ENCODE measurements around the gene GPR25.

DNA sequence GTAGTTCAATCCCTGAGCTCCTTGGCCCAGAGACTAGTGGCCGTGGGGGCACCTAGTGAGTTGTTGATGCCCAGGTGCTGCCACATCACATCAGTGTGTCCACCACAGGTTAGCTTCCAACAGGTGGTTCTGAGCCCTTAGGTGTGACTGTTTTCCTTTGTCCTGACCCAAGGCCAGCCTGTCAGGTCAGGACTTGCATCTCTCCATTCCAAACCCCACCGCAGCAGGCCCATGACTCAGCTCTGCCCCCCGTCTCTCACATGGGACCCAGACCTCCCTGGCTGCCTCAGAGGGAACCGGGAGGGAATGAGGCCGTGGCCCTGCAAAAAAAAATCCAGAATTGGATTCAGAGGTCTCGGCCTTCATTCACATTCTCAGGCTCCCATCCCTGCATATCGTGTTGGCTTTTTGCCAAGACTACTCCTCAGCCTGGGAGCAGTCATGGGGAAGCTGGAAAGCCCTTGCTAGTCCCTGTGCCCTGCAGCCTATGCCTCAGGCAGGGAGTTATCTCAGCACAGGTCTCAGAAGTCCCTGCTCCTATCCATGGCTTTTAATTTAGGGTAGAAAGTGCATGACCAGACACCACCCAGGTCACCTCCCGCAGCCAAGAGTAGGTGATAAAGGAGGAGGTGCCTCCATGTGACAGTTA lies 29.1 kb downstream of the GPR25 start:
- TF ChIP-seq POLR2AphosphoS5 (IDR thresholded peaks at IDR 0.05; ENCODE audit: low read depth) (no peak), SPI1 (IDR thresholded peaks at IDR 0.05; ENCODE audit: borderline replicate concordance, low read depth) (no peak), CTCF (IDR thresholded peaks at IDR 0.05; ENCODE audit: insufficient read depth, low read length) (no peak), REST (IDR thresholded peaks at IDR 0.05; ENCODE audit: insufficient replicate concordance, low read depth) (no peak), GABPA (IDR thresholded peaks at IDR 0.05; ENCODE audit: low read depth) (no peak)

All from HL-60 (cell line).